Measurements from ENCODE around the gene ABCD1. TPM values are rescaled to one million over a fixed set of nuclear protein-coding genes. Genes with fewer than 3 reads are reported as not detected.
"Not testable (repeated sequence)": the region's sequence is repeated elsewhere in the genome, so short reads cannot be mapped to it uniquely, and the experiment has no call there.

Gene ABCD1
- 39.1 and 43.5 TPM in 2 replicates for total RNA-seq (2014; rRNA removed; shearing (Covaris generic))
- polyA plus RNA-seq (2015; cell fraction: cytosol; rRNA removed), result 73.8 and 97.7 TPM in 2 replicates
- polyA plus RNA-seq (2015; cell fraction: nucleus; rRNA removed), result 58.5 and 78.2 TPM in 2 replicates

- in situ Hi-C loops (cut with HindIII; ENCODE audit: low pct_unique_long_range_greater_than_20kb, low sequenced_read_pairs), result no loop called here
- peak; percentile 83 for DNase-seq (ENCODE audit: low read depth, low spot score)
These were observed at the start of gene ABCD1, which contains the start of gene BCAP31 for GRCh38 chrX:153724252-153725038. ABCD1 (plus strand) TSS chrX:153724856; CDS start chrX:153725267, 411 bp downstream. BCAP31 (minus strand) TSS chrX:153724387; CDS start chrX:153723244, 1,143 bp downstream.

DNA sequence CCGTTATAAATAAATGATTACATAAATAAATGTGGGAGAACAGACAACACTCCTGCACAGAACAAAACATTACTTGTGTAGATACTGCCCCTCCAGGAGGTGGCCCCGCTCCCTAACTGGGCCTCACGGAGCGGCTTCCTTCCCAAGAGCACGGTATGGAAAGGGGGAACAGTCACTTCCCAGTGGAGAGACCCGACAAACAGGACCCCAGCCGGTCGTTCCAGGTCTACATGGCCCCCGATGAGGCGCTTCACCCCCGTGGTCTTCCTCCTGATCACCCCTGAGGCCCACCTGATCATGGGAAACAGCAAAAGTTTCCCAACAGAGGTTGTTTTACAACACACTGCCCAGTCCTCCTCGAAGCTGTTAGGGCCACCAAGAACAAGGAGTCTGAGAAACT lies 43.5 kb upstream of the ABCD1 start:
- DNase-seq (ENCODE audit: low read depth, low spot score), result no peak
- in situ Hi-C loops (cut with HindIII; ENCODE audit: low pct_unique_long_range_greater_than_20kb, low sequenced_read_pairs), result no loop called here

DNA sequence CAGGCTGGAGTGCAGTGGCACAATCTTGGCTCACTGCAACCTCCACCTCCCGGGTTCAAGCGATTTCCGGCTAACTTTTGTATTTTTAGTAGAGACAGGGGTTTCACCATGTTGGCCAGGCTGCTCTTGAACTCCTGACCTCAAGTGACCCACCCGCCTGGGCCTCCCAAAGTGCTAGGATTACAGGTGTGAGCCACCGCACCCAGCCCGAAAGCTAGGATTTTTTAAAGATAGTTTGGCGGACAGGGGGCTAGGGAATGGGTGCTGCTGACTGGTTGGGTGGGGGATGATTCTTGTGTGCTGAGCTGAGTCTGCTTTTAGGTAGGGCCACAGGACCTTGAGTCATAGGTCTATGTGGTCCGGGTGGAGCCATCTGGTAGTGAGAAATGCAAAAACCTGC lies 41.2 kb upstream of the ABCD1 start:
- in situ Hi-C loops (cut with HindIII; ENCODE audit: low pct_unique_long_range_greater_than_20kb, low sequenced_read_pairs); DNase-seq (ENCODE audit: low read depth, low spot score): not testable (repeated sequence)

DNA sequence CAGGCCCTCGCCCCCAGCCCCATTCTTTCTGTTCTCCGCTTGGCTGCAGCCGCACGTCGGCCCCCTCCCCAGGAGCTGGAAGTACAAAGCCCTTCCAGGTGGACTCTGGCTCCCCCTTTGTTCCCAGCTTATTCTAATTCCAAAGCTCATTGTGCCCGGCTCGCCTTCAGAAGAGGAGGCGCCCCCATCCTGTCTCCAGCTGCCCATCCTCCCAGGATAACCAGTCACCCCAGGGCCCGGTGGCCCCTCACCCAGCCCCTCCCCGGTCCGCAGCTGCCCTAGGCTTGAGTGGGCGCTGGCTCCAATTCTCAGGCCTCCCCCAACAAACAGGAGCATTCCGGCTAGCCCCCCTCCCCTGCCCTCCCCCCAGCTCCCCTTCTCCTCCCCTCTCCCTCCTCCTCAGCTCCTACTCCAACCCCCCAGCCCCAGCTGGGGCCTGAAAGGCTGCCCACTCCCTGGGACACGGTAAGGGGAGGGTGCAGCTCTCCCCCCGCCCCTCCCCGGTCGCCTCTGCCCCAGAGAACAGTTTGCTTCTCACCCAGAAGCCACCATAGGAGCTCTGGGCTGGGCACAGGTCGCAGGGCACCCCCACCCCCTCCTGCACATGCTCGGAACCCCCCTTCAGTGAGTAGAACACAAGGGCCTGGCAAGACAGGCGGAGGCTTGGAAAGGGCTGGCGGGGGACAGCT lies 40.0 kb upstream of the ABCD1 start:
- in situ Hi-C loops (cut with HindIII; ENCODE audit: low pct_unique_long_range_greater_than_20kb, low sequenced_read_pairs), result no loop called here

DNA sequence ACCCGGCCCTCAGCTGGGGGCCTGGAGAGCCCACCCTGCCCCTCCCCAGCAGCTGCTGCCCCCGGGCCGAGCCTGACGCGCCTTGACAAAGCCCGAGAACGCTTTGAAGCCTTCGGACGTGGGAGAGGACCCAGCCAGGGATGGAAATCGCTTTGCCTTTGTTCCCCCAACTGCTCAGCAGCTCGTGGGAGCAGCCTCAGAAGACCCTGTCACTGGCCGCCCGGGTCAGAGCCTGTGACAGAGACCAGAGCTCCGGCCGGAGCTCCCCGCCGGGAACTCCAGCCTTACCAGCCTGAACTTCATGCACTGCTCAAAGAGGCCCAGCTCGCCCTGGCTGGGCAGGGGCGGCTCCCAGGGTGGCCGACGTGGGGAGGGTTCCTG lies 39.5 kb upstream of the ABCD1 start:
- in situ Hi-C loops (cut with HindIII; ENCODE audit: low pct_unique_long_range_greater_than_20kb, low sequenced_read_pairs), result no loop called here

More for the DNA sequence above, 40.0 kb upstream of the ABCD1 start:
- DNase-seq (ENCODE audit: low read depth, low spot score), result no peak

GRCh38 chrX:153685751-153686696 lies 38.6 kb upstream of the ABCD1 start:
- DNase-seq (ENCODE audit: low read depth, low spot score), result no peak
- in situ Hi-C loops (cut with HindIII; ENCODE audit: low pct_unique_long_range_greater_than_20kb, low sequenced_read_pairs), result no loop called here

More for the DNA sequence above, 39.5 kb upstream of the ABCD1 start:
- DNase-seq (ENCODE audit: low read depth, low spot score), result no peak

DNA sequence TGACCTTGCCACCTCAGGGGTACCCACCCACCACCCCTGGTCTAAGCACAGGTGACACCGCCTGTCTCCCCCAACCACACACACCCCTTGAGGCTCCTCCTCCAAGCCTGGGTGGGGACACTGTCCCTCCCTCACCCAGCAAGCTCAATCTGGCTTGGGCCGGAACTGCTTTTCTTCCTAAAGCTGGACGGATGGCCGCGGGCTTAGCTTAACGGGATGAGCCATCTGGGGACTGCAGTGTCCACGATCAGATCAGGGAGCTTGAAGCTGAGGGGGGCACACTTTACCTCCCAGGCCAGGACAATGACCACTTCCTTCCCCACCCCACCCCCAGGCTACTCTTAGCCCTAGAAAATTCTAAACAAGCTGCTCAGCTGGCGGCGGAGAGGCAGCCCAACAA lies 37.9 kb upstream of the ABCD1 start:
- no peak for DNase-seq (ENCODE audit: low read depth, low spot score)
- in situ Hi-C loops (cut with HindIII; ENCODE audit: low pct_unique_long_range_greater_than_20kb, low sequenced_read_pairs), result no loop called here

GRCh38 chrX:153687121-153688039 lies 37.3 kb upstream of the ABCD1 start, which contains the start of gene SLC6A8:
SLC6A8 (plus strand) TSS chrX:153687926; CDS start chrX:153688575, 649 bp downstream.
- peak; percentile 59 for DNase-seq (ENCODE audit: low read depth, low spot score)
- in situ Hi-C loops (cut with HindIII; ENCODE audit: low pct_unique_long_range_greater_than_20kb, low sequenced_read_pairs), result no loop called here

- in situ Hi-C loops (cut with HindIII; ENCODE audit: low pct_unique_long_range_greater_than_20kb, low sequenced_read_pairs), result no loop called here
- no peak for DNase-seq (ENCODE audit: low read depth, low spot score)
These were observed 36.6 kb upstream of the ABCD1 start for GRCh38 chrX:153688071-153688470.

DNA sequence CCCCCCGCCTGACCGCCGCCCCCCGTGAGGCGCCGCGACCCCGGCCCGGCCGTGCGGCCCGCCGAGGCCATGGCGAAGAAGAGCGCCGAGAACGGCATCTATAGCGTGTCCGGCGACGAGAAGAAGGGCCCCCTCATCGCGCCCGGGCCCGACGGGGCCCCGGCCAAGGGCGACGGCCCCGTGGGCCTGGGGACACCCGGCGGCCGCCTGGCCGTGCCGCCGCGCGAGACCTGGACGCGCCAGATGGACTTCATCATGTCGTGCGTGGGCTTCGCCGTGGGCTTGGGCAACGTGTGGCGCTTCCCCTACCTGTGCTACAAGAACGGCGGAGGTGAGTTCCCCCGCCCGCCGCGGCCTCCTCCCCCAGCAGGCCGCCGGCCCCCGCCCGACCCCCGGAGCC lies 36.1 kb upstream of the ABCD1 start:
- in situ Hi-C loops (cut with HindIII; ENCODE audit: low pct_unique_long_range_greater_than_20kb, low sequenced_read_pairs), result no loop called here
- DNase-seq (ENCODE audit: low read depth, low spot score), result no peak

DNA sequence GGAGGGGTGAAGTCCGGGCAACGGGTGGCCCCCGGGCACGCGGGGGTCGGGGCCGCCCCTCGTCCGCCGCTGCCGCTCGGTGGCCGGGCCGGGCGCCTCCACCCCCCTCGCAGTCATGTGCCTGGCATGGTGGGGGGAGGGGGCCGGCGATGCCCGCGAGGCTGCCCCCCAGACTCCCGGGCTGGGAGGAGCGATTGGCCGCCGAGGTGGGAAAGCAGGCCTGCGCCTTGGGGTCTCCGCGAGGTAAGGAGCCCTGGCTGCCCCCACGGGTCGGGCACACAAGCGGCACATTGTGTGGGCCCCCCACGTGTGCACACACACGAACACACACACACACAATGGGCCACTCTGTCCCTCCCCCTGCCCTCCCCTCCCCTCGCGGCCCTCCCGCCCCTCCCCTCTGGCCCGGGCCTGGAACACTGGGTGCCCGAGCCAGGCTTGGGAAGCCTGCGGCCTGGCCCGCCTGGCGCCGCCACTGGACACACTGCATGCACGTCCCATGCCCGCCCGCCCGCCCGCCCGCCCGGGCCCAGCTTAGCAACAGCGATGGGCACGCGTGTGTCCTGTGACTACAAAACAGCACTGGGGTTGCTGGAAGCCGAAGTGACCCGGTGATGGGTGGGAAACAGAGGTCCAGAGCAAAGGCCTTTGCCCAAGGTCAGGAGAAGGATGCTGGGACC lies 35.6 kb upstream of the ABCD1 start:
- in situ Hi-C loops (cut with HindIII; ENCODE audit: low pct_unique_long_range_greater_than_20kb, low sequenced_read_pairs), result no loop called here
- peak; percentile 56 for DNase-seq (ENCODE audit: low read depth, low spot score)

- in situ Hi-C loops (cut with HindIII; ENCODE audit: low pct_unique_long_range_greater_than_20kb, low sequenced_read_pairs), result no loop called here
- DNase-seq (ENCODE audit: low read depth, low spot score), result no peak
These were observed 34.8 kb upstream of the ABCD1 start for GRCh38 chrX:153689654-153690465.

- no peak for DNase-seq (ENCODE audit: low read depth, low spot score)
- in situ Hi-C loops (cut with HindIII; ENCODE audit: low pct_unique_long_range_greater_than_20kb, low sequenced_read_pairs), result no loop called here
These were observed 34.2 kb upstream of the ABCD1 start for GRCh38 chrX:153690466-153690865.

GRCh38 chrX:153691032-153691827 lies 33.4 kb upstream of the ABCD1 start:
- DNase-seq (ENCODE audit: low read depth, low spot score); in situ Hi-C loops (cut with HindIII; ENCODE audit: low pct_unique_long_range_greater_than_20kb, low sequenced_read_pairs): not testable (repeated sequence)

- no peak for DNase-seq (ENCODE audit: low read depth, low spot score)
- in situ Hi-C loops (cut with HindIII; ENCODE audit: low pct_unique_long_range_greater_than_20kb, low sequenced_read_pairs), result no loop called here
These were observed 32.7 kb upstream of the ABCD1 start for GRCh38 chrX:153692003-153692402.

Measured in SK-MEL-5 (cell line).